Fibroblast of villous mesenchyme (primary cell): ENCODE data around the gene NSDHL. TPM values are rescaled to one million over a fixed set of nuclear protein-coding genes. Genes with fewer than 3 reads are reported as not detected.
"Not testable (repeated sequence)": the region's sequence is repeated elsewhere in the genome, so short reads cannot be mapped to it uniquely, and the experiment has no call there.

Experiments used
- DNase-seq: peaks from one replicate; pipeline ENCODE4 v3.0.0-alpha.2; 2010; ENCODE audit warnings: low read depth
- H3K4me3 ChIP-seq: 2 replicates; pipeline ENCODE4 v1.5.1; 2011; ENCODE audit warnings: low read depth, mild to moderate bottlenecking, low read length
- total RNA-seq: library from RNA; depleted of rRNA; stranded (reverse); fragments of >200 nt; gene quantifications from 2 replicates; pipeline ENCODE4 v1.2.3, GENCODE V29; 2012
- TF ChIP-seq, protein P1 (sequence below): IDR thresholded peaks from 2 replicates; pipeline ENCODE4 v1.5.1; 2012; ENCODE audit warnings: low read depth, mild to moderate bottlenecking, low read length; ENCODE audit not compliant: insufficient read depth

NSDHL gene
- total RNA-seq, 1 donor: 28.5 TPM

DNA sequence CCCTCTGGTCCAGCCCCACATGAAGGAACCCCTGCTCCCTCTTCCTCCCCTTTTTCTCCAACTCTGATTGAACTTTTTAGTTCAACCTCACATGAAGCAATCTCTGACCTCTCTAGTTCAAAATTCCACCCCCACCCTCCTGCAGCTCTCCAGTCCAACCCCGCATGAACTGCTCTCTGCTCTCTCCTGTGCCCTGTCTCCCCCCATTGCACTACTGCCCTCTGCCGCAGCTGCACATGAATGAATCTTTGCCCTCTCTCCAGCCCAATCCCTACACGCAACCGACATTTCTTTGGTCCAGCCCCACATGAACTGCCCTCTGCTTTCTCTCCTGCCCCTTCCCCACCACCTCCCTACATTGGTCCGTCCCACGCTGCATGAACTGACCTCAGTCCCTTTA lies 7.2 kb upstream of the NSDHL start:
- TF ChIP-seq, protein P1, sequence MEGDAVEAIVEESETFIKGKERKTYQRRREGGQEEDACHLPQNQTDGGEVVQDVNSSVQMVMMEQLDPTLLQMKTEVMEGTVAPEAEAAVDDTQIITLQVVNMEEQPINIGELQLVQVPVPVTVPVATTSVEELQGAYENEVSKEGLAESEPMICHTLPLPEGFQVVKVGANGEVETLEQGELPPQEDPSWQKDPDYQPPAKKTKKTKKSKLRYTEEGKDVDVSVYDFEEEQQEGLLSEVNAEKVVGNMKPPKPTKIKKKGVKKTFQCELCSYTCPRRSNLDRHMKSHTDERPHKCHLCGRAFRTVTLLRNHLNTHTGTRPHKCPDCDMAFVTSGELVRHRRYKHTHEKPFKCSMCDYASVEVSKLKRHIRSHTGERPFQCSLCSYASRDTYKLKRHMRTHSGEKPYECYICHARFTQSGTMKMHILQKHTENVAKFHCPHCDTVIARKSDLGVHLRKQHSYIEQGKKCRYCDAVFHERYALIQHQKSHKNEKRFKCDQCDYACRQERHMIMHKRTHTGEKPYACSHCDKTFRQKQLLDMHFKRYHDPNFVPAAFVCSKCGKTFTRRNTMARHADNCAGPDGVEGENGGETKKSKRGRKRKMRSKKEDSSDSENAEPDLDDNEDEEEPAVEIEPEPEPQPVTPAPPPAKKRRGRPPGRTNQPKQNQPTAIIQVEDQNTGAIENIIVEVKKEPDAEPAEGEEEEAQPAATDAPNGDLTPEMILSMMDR: no peak
- no peak overlapping the region for H3K4me3 ChIP-seq
- DNase-seq: no peak

DNA sequence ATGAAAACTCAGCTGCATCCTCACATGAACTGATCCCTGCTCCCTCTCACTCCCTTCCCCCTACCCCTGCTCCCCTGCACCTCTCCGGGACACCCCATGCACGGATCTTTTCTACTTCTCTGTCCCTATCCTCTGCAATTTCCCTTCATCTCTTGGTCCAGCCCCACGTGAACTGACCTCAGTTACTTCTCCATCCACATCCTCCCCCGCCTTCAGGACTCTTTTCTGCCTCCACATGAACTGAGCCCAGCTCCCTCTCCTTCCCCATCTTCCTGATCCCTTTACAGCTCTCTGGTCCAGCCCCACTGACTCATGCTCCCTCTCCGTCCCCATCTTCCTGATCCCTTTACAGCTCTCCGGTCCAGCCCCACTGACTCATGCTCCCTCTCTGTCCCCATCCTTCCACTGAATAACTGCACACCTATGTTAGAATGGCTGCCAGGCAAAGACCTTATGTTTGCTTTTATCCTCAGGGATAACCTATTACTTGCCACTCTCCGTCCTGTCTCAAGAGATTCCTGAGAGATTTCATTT lies 6.0 kb upstream of the NSDHL start:
- no peak for DNase-seq
- H3K4me3 ChIP-seq: no peak overlapping the region
- TF ChIP-seq, protein P1: no peak

DNA sequence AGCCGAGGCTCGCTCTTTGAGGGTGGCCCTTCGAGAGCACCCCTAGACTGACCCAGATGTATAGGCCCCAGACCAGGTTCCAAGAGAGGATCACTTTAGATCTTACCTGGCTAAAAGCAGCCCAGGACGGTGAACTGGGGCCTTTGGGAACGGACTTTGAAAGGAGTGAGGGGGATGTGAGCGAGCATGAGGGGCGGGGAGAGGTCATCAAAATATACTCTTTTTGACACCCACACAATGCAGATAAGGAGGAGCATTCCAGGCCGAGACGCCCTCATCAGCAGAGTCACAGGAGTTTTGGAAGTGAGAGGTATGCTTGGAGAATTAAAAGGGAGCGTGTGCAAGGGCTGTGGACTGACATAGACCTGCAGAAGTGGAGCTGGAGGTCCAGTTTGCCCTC lies 528 bp downstream of the NSDHL start:
- no peak for DNase-seq
- peak overlapping the region; percentile 75 for H3K4me3 ChIP-seq
- TF ChIP-seq, protein P1: no peak

DNA sequence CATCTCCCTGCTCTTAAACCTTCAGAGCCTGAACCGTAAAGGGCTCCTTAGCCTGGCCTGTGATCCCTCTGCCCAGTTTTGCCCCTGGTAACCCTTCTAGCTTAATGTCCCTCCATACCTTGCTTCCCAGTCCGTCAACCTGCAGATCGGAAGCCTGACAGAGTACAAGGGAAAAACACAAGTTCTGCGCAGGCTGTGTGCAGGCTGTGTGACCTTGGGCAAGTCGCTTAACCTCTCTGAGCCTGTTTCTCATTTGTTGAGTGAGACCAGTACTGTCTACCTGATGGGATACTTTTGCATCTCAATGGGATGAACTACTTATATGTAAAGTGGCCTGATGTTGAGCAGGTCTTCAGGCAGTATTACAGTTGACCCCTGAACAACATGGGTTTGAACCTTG lies 1.7 kb downstream of the NSDHL start:
- no peak overlapping the region for H3K4me3 ChIP-seq
- TF ChIP-seq, protein P1: no peak
- no peak for DNase-seq

DNA sequence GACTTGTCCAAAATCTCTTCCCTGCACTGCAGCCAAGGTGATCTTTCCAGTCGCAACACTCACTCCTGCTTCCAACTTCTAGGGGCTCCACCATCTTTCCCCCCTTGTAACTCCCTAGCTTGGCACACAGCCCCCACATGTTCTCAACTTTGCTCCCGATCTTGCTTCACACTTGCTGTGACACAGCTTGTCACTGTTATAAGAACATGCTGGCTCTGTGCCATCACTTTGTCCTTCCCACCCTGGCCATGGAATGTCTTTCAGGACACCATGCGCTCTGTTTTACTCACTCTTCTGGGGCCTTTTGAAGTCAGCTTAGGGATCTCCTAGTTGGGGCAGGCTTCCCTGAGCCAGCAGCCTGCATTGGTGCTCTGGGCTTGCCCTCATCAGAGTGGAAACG lies 2.5 kb downstream of the NSDHL start:
- H3K4me3 ChIP-seq: no peak overlapping the region
- DNase-seq: no peak
- TF ChIP-seq, protein P1: no peak

DNA sequence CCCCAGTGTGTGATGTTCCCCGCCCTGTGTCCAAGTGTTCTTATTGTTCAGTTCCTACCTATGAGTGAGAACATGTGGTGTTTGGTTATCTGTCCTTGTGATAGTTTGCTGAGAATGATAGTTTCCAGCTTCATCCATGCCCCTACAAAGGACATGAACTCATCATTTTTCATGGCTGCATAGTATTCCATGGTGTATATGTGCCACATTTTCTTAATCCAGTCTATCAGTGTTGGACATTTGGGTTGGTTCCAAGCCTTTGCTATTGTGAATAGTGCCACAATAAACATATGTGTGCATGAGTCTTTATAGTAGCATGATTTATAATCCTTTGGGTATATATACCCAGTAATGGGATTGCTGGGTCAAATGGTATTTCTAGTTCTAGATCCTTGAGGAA lies 4.6 kb downstream of the NSDHL start:
- not testable (repeated sequence) for DNase-seq, H3K4me3 ChIP-seq

DNA sequence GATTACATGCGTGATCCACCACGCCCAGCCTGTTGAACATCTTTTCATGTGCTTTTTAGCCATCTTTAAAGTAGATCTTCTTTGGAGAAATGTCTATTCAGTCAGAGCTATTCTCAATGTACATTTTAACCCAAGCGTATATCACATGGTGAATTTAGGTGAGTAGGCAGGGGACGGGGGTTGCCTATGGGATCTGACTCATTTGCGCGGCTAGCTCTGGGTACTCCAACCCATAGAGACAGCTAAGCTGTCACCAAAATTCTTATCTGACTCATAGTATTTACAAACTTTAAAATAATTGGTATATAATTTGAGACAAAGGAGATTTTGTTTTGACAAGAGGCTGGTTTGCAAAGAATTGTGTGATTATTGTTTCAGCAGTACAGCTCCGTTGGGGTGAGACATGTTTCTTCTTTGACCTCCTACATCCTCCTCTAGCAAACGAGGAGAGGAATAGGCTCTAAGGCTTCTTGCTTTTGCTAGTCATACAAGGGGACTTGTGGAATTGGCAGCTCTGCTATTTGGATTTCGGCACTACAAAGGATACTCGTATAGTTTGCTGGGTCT lies 12.0 kb downstream of the NSDHL start:
- no peak for DNase-seq
- H3K4me3 ChIP-seq: no peak overlapping the region
- TF ChIP-seq, protein P1: no peak
